ENCODE data around the gene DENND1C. TPM values are rescaled to one million over a fixed set of nuclear protein-coding genes. Genes with fewer than 3 reads are reported as not detected.

DENND1C gene, protein sequence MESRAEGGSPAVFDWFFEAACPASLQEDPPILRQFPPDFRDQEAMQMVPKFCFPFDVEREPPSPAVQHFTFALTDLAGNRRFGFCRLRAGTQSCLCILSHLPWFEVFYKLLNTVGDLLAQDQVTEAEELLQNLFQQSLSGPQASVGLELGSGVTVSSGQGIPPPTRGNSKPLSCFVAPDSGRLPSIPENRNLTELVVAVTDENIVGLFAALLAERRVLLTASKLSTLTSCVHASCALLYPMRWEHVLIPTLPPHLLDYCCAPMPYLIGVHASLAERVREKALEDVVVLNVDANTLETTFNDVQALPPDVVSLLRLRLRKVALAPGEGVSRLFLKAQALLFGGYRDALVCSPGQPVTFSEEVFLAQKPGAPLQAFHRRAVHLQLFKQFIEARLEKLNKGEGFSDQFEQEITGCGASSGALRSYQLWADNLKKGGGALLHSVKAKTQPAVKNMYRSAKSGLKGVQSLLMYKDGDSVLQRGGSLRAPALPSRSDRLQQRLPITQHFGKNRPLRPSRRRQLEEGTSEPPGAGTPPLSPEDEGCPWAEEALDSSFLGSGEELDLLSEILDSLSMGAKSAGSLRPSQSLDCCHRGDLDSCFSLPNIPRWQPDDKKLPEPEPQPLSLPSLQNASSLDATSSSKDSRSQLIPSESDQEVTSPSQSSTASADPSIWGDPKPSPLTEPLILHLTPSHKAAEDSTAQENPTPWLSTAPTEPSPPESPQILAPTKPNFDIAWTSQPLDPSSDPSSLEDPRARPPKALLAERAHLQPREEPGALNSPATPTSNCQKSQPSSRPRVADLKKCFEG
- 1 to 10 TPM in 5 of 6 experiments, under 1 TPM in 1; 0.90 to 2.7 (median 1.8) TPM for total RNA-seq
- long read RNA-seq: 0 reads

DNA sequence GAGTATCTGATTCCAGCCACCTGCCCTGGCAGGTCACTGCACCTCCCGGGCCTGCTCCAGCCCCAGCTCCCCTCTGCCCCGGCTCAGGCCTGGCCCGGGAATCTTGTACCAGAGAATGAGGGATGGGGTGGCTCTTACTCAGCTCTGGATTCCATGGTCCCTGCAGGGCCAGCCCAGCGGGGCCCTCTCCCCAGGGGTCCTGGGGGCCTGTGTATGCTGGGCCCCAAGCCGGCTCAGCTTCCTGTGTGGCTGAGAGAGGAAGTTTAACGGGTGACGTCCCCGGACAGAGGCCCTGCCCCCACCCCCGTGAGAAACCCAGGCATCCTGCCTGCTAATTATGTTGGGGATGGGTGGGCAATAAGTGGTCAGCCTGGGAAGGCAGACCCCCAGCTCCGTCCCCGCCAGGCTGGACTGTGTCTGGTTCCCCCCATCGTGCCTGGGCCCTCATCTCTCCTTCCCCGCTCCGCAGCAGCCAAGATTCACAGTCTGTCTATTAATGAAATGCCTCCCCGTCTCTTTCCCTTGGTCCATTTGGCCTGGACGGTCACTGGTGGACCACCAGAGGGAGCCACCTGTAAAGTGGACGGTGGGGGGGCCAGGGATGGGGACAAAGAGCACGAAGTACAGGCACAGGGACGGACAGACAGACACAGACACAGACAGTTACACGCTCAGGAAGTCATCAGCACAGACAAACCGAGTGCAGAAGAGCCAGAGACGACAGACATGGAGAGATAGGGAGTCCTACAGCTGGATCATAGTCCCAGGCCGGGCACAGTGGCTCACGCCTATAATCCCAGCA is at the start of gene DENND1C:
Gene DENND1C, minus strand, starts transcription at position 247 of the 802 bp plus-strand sequence. Its CDS starts 92 bp downstream, at position 155.
- intact Hi-C loops (cut with DNase I): no loop called here
- H3K4me3 ChIP-seq: peak within 1 kb of the TSS; percentile 22 to 32 (median 23)
- TF ChIP-seq POLR2A (IDR thresholded peaks at IDR 0.05): no peak
- TF ChIP-seq, protein P1, sequence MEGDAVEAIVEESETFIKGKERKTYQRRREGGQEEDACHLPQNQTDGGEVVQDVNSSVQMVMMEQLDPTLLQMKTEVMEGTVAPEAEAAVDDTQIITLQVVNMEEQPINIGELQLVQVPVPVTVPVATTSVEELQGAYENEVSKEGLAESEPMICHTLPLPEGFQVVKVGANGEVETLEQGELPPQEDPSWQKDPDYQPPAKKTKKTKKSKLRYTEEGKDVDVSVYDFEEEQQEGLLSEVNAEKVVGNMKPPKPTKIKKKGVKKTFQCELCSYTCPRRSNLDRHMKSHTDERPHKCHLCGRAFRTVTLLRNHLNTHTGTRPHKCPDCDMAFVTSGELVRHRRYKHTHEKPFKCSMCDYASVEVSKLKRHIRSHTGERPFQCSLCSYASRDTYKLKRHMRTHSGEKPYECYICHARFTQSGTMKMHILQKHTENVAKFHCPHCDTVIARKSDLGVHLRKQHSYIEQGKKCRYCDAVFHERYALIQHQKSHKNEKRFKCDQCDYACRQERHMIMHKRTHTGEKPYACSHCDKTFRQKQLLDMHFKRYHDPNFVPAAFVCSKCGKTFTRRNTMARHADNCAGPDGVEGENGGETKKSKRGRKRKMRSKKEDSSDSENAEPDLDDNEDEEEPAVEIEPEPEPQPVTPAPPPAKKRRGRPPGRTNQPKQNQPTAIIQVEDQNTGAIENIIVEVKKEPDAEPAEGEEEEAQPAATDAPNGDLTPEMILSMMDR (IDR thresholded peaks at IDR 0.05): peak; percentile 35 to 48 (median 37)
- no peaks in the 10 kb centered on the region for H3K36me3 ChIP-seq
- WGBS (ENCODE audit: insufficient coverage, low coverage, low lambda C conversion rate, missing lambda C conversion rate): 21% methylated on average over 16 of the region's 24 CpGs
- peak within 1 kb of the TSS in 1 of 3 donors; percentile 49 for H3K27ac ChIP-seq
- ATAC-seq (peak; percentile 42 to 64 (median 62)), DNase-seq (peak in 2 of 3 donors; percentile 40 to 64)
- no peaks in the 10 kb centered on the region for H3K4me1 ChIP-seq
- no peaks in the 10 kb centered on the region for H3K27me3 ChIP-seq
- peaks cover 0 to 2% (median 0%) of the 10 kb centered on the region in 4 donors for H3K9me3 ChIP-seq

DNA sequence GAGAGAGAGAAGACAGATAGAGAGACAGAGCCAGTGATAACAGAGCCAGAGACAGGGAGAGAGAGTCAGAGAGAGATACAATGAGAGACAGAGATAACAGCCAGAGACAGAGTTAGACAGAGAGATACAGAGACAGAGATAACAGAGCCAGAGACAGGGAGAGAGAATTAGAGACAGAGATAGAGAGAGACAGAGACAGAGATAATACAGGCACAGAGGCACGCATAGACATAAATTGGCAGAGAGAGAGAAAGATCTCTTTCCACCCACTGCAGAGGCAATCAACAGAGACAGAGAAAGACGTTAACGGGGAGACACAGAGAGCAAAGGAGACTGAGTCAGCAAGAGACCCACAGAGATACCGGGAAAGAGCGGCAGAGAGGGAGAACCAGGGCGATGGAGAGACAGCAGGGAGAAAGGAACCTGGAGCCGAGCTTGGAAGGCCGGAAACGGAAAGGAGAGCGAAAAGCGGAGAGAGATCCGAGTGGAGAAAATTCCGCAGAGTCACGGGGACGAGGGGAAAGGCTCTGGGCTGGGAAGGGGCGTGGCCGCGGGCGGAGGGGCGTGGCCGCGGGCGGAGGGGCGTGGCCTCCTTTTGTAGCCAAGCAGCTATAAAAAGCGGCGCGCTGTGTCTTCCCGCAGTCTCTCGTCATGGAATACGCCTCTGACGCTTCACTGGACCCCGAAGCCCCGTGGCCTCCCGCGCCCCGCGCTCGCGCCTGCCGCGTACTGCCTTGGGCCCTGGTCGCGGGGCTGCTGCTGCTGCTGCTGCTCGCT is 49.0 kb upstream of the DENND1C start, which contains the start of gene TNFSF9:
Gene TNFSF9, plus strand, starts transcription at position 641 of the 777 bp plus-strand sequence. Its CDS starts 11 bp downstream, at position 652.
- peak; percentile 82 to 91 (median 87) for DNase-seq
- under 1% methylated on average over 15 of the region's 44 CpGs for WGBS (ENCODE audit: insufficient coverage, low coverage, low lambda C conversion rate, missing lambda C conversion rate)
- Histone ChIP-seq H3K36me3 (no peaks in the 10 kb centered on the region), H3K9me3 (no peaks in the 10 kb centered on the region), H3K27ac (peak within 1 kb of the TSS in 2 of 3 donors; percentile 50), H3K27me3 (no peaks in the 10 kb centered on the region), H3K4me1 (peaks cover 0 to 8% (median 0%) of the 10 kb centered on the region in 4 donors), H3K4me3 (peak within 1 kb of the TSS; percentile 35 to 69 (median 46))
- intact Hi-C loops (cut with DNase I): loop anchor here in 1 of 2 donors (10.0 kb wide), 1 partner anchor 84 kb away; no protein-coding TSS in a partner anchor
- ATAC-seq: peak; percentile 90 to 98 (median 96)
- TF ChIP-seq, protein P1 (IDR thresholded peaks at IDR 0.05): no peak
- TF ChIP-seq POLR2A (IDR thresholded peaks at IDR 0.05): peak; percentile 91

DNA sequence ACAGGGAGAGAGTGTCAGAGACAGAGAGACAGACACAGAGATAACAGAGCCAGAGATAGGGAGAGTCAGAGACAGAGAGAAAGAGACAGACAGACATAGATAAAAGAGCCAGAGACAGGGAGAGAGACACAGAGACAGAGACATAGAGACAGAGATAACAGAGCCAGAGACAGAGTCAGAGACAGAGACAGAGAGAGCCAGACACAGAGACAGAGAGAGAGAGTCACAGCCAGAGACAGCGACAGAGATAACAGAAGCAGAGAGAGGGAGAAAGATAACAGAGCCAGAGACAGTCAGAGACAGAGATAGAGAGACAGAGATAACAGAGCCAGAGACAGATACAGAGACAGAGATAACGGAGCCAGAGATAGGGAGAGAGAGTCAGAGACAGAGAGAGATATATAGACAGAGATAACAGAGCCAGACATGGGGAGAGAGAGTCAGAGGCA is 48.4 kb upstream of the DENND1C start:
- intact Hi-C loops (cut with DNase I): loop anchor here in 1 of 2 donors (10.0 kb wide), 2 partner anchors 85 to 335 kb away; no protein-coding TSS in a partner anchor
- peak overlapping the region in 1 of 3 donors; percentile 69 for H3K4me3 ChIP-seq
- TF ChIP-seq, protein P1 (IDR thresholded peaks at IDR 0.05): no peak
- no peak for TF ChIP-seq POLR2A (IDR thresholded peaks at IDR 0.05)
- WGBS (ENCODE audit: insufficient coverage, low coverage, low lambda C conversion rate, missing lambda C conversion rate): 25% methylated on average over 1 of the region's 2 CpGs
- H3K27ac ChIP-seq: no peak overlapping the region
- no peak for DNase-seq
- no peaks in the 10 kb centered on the region for H3K9me3 ChIP-seq
- peaks cover 0 to 8% (median 0%) of the 10 kb centered on the region in 4 donors for H3K4me1 ChIP-seq
- ATAC-seq: no peak
- H3K36me3 ChIP-seq: no peaks in the 10 kb centered on the region
- no peaks in the 10 kb centered on the region for H3K27me3 ChIP-seq

All from right lobe of liver (tissue), 6 donors.